Effector memory CD4-positive, alpha-beta T cell (primary cell): ENCODE measurements around the gene STARD8.

Experiments
- DNase-seq, 3 donors: peaks; one replicate each; pipeline ENCODE4 v3.0.0-alpha.2; 2020
- H3K27ac ChIP-seq: 2 replicates; pipeline ENCODE4 v1.7.0; 2013; ENCODE audit warnings: mild to moderate bottlenecking, low read length, moderate library complexity; ENCODE audit not compliant: insufficient read depth, poor library complexity, severe bottlenecking
- H3K27me3 ChIP-seq: replicated peaks from 2 replicates; pipeline ENCODE4 v1.7.0; 2013; ENCODE audit warnings: mild to moderate bottlenecking, low read length; ENCODE audit not compliant: insufficient read depth, control insufficient read depth, poor library complexity, severe bottlenecking
- H3K36me3 ChIP-seq: 2 replicates; pipeline ENCODE4 v1.7.0; 2013; ENCODE audit warnings: mild to moderate bottlenecking, low read length, moderate library complexity; ENCODE audit not compliant: control insufficient read depth, insufficient read depth
- H3K4me1 ChIP-seq: 2 replicates; pipeline ENCODE4 v1.7.0; 2013; ENCODE audit warnings: low read length, mild to moderate bottlenecking; ENCODE audit not compliant: control insufficient read depth, insufficient read depth, poor library complexity, severe bottlenecking
- H3K4me3 ChIP-seq: 2 replicates; pipeline ENCODE4 v1.7.0; 2013; ENCODE audit warnings: low read length, low read depth, mild to moderate bottlenecking; ENCODE audit not compliant: insufficient read depth, poor library complexity, severe bottlenecking
- H3K9me3 ChIP-seq: 2 replicates; pipeline ENCODE4 v1.7.0; 2013; ENCODE audit warnings: mild to moderate bottlenecking, low read length, moderate library complexity; ENCODE audit not compliant: control insufficient read depth

The STARD8 gene

GRCh38 chrX:68672581-68673318, 25.3 kb downstream of the STARD8 start:
- Histone ChIP-seq H3K9me3 (no peaks in the 10 kb centered on the region), H3K4me3 (no peak overlapping the region), H3K4me1 (no peaks in the 10 kb centered on the region), H3K27me3 (no peaks in the 10 kb centered on the region), H3K36me3 (no peaks in the 10 kb centered on the region), H3K27ac (no peak overlapping the region)
- no peak for DNase-seq

- Histone ChIP-seq H3K4me1 (no peaks in the 10 kb centered on the region), H3K9me3 (no peaks in the 10 kb centered on the region), H3K27ac (no peak overlapping the region), H3K27me3 (no peaks in the 10 kb centered on the region), H3K36me3 (no peaks in the 10 kb centered on the region), H3K4me3 (no peak overlapping the region)
- no peak for DNase-seq
These were observed 28.1 kb downstream of the STARD8 start for GRCh38 chrX:68675571-68675970.

- no peak for DNase-seq
- H3K4me1 ChIP-seq = no peaks in the 10 kb centered on the region
- no peak overlapping the region for H3K4me3 ChIP-seq
- no peaks in the 10 kb centered on the region for H3K36me3 ChIP-seq
- H3K27me3 ChIP-seq = no peaks in the 10 kb centered on the region
- no peaks in the 10 kb centered on the region for H3K9me3 ChIP-seq
- H3K27ac ChIP-seq = no peak overlapping the region
These were observed 28.9 kb downstream of the STARD8 start for GRCh38 chrX:68676335-68676734.

GRCh38 chrX:68677998-68678397, 30.5 kb downstream of the STARD8 start:
- H3K27ac ChIP-seq = no peak overlapping the region
- H3K4me3 ChIP-seq = no peak overlapping the region
- H3K36me3 ChIP-seq = no peaks in the 10 kb centered on the region
- no peaks in the 10 kb centered on the region for H3K9me3 ChIP-seq
- no peak for DNase-seq
- H3K27me3 ChIP-seq = no peaks in the 10 kb centered on the region
- H3K4me1 ChIP-seq = no peaks in the 10 kb centered on the region

- H3K27me3 ChIP-seq = no peaks in the 10 kb centered on the region
- H3K27ac ChIP-seq = no peak overlapping the region
- H3K4me1 ChIP-seq = no peaks in the 10 kb centered on the region
- DNase-seq = no peak
- no peak overlapping the region for H3K4me3 ChIP-seq
- no peaks in the 10 kb centered on the region for H3K9me3 ChIP-seq
- H3K36me3 ChIP-seq = no peaks in the 10 kb centered on the region
These were observed 34.0 kb downstream of the STARD8 start for GRCh38 chrX:68681443-68681941.

- Histone ChIP-seq H3K9me3 (no peaks in the 10 kb centered on the region), H3K36me3 (no peaks in the 10 kb centered on the region), H3K27me3 (no peaks in the 10 kb centered on the region), H3K4me3 (no peak overlapping the region), H3K4me1 (no peaks in the 10 kb centered on the region), H3K27ac (no peak overlapping the region)
- no peak for DNase-seq
These were observed 35.3 kb downstream of the STARD8 start for GRCh38 chrX:68682790-68683189.

DNA sequence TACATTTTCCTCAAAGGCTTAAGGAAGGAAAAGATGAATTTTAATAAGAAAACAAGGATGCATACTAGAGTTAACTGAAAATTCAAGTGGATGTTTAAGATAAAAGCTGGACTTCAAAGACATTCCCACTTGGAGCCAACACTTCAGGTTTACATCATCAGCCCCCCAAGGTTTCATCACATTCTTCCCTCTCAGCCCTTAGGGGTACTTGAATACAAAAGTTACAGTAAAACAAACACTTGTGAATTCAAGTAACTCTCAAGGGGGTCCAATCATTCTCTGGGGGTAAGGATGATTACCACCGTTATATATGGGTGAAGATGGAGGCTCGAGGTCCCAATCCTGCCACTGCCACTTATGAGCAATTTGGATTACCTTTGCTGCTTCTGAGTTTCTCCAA, 36.1 kb downstream of the STARD8 start:
- Histone ChIP-seq H3K9me3 (no peaks in the 10 kb centered on the region), H3K36me3 (no peaks in the 10 kb centered on the region), H3K27ac (no peak overlapping the region), H3K4me1 (no peaks in the 10 kb centered on the region), H3K4me3 (no peak overlapping the region), H3K27me3 (no peaks in the 10 kb centered on the region)
- no peak for DNase-seq

- H3K36me3 ChIP-seq = no peaks in the 10 kb centered on the region
- no peak for DNase-seq
- no peaks in the 10 kb centered on the region for H3K27me3 ChIP-seq
- no peak overlapping the region for H3K27ac ChIP-seq
- no peaks in the 10 kb centered on the region for H3K9me3 ChIP-seq
- no peaks in the 10 kb centered on the region for H3K4me1 ChIP-seq
- H3K4me3 ChIP-seq = no peak overlapping the region
These were observed 36.9 kb downstream of the STARD8 start for GRCh38 chrX:68684291-68684918.

DNA sequence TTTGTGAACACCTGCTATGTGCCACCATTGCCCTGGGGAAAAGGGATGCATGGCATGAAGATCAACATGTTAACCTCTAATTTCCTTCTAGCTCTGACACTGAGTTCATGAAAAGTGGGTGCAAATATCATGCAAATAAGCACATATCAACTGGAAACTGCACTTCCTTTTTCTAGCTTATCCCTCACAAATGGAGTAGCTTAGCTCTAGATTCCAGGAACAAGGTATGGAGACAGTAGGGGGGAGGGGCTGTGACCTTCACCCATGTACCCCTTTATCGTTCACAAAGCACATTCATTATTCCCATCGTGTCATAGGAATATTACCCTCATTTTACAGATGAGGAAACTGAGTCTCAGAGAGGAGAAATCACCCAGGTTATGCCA, 37.4 kb downstream of the STARD8 start:
- no peak for DNase-seq
- H3K27me3 ChIP-seq = no peaks in the 10 kb centered on the region
- H3K9me3 ChIP-seq = no peaks in the 10 kb centered on the region
- no peak overlapping the region for H3K27ac ChIP-seq
- no peaks in the 10 kb centered on the region for H3K4me1 ChIP-seq
- H3K4me3 ChIP-seq = no peak overlapping the region
- no peaks in the 10 kb centered on the region for H3K36me3 ChIP-seq

DNA sequence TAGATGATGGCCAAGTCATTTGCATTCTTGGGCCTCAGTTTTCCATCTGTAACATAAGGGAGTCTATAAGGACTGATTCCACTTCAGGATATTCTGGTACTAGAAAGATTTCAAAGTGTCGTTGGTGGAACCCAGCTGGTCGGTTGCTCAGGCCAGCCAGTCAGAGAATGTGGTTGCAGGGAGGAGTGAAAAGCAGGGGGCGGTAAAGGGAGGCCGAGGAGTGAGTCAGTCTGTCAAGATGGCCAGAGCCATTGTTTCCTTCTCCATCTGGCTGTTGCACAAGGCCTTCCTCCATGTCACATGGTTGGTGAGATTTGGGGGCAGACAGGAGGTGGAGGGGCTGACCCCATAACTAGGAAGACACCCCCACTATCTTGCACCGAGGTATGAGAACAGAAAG, 38.2 kb downstream of the STARD8 start:
- Histone ChIP-seq H3K9me3 (no peaks in the 10 kb centered on the region), H3K4me1 (no peaks in the 10 kb centered on the region), H3K27ac (no peak overlapping the region), H3K36me3 (no peaks in the 10 kb centered on the region), H3K27me3 (no peaks in the 10 kb centered on the region), H3K4me3 (no peak overlapping the region)
- no peak for DNase-seq
